ENCODE data around the gene AFM.
"Not testable (repeated sequence)": the region's sequence is repeated elsewhere in the genome, so short reads cannot be mapped to it uniquely, and the experiment has no call there.

Gene AFM

GRCh38 chr4:73508651-73509050 lies 27.1 kb downstream of the AFM start:
- DNase-seq (ENCODE audit: low read depth) = no peak

- no peak for DNase-seq (ENCODE audit: low read depth)
Observed at GRCh38 chr4:73518340-73518739, 36.8 kb downstream of the AFM start.

- no peak for DNase-seq (ENCODE audit: low read depth)
Observed at GRCh38 chr4:73520821-73521220, 39.3 kb downstream of the AFM start.

DNA sequence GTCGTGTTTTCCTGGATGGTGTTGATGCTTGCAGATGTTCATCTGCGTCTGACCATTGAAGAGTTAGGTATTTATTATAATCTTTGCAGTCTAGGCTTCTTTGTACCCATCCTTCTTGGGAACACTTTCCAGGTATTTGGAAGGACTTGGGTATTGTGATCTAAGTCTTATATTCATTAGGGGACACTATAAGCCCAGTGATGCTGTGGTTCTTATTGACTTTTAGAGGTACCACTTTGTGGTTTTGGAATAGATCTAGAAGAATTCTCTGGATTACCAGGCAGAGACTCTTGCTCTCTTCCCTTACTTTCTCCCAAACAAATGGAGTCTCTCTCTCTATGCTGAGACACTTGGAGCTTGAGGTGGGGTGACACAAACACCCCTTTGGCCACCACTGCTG lies 41.6 kb downstream of the AFM start:
- no peak for DNase-seq (ENCODE audit: low read depth)

- DNase-seq (ENCODE audit: low read depth) = no peak
Observed at GRCh38 chr4:73525611-73526010, 44.1 kb downstream of the AFM start.

GRCh38 chr4:73527196-73527595 lies 45.7 kb downstream of the AFM start:
- DNase-seq (ENCODE audit: low read depth) = no peak

- DNase-seq (ENCODE audit: low read depth) = no peak
Observed at GRCh38 chr4:73528171-73528570, 46.6 kb downstream of the AFM start.

DNA sequence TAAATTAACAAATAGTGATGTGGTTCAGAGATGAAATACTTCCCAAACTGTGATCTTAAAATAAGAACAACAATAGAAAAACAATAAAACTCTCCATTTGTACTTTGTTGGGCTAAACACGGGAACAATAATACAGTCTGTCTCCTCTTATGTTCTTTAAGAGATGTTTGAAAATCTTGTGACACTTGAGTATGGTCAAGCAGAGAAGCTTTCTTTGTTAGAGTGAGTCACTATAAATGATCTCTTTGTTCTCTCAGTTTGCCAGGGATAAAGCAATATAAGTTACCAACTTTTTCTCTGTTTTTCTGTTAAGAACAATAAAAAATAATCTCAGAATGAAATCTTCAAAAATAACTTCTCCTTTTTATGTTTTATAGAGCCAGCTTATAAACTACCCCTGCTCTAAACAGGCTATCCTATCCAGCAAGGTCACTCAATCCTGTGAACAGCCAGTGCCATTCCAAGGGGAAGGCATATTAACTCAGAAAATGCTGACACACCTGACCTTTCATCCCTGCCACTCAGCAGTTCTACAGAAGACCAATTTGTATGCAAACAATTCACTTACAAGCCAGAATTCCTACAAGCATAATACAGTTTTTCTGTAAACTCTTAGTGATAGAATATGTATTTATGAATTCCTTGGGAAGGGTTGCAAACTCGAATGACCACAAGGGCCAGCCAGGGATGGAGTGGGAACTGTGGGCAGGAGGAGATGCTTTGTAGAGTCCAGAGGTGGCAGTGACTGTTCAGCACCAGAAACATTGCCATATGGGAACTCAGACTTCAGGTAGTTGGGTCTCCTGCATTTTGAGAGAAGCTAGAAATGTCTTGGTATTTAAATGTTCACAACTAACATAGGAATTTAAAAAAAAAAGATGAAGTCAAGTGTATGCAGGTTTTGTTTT lies 52.2 kb downstream of the AFM start:
- DNase-seq (ENCODE audit: low read depth) = no peak

DNA sequence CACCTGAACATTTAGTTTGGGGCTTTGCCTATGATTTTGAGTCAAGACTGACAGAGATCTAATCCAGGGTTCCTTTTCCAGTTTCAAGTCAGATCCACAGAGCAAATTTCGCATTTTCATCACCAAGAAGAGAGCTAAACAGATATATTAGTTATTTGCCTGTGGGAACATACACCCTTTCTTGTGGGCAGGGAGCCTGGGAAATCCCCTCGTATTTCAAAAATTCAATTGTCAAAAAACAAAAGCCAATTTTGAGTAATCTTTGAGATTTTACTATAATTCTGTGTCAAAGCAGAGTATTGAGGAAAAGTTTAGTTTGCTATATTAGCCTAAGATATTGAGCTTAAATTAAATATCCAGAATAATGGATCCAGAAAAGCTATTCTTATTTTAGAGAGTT lies 56.6 kb downstream of the AFM start:
- no peak for DNase-seq (ENCODE audit: low read depth)

DNA sequence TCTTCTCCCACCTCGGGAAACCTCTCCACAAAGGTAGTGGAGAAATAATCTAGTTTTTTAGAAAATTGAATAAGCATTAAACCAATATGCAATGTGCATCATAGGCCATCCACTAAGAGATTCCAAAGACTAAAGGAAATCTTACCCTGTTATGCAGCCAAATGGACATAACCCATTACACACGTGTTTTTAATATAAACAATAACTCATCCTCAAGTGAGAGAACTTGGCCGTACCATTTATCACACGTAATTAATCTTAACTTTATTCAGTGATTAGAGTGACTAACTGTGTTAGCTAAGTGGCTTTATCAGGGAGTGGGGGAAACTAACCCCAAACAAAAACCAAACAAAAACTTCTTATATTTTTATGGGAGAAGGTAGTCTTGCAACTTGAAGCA lies 57.8 kb downstream of the AFM start:
- no peak for DNase-seq (ENCODE audit: low read depth)

DNA sequence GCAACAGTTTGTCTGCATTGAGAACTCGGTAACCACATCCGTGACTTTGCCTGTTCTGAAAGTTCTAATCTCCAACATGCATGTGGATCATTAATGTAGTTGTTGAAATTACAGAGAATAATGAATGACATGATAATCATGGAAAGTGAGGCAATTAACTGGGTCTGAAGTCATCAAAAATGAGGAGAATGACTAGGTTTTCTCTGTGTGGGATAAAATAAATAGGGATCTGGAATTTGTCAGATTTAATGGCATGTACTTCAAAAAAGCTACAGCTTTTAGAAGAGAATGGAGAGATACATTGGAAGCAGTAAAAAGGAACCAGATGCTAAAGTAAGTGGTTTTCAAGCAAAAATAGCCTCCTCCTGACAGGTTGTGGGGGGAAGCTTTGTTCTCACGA lies 59.3 kb downstream of the AFM start:
- no peak for DNase-seq (ENCODE audit: low read depth)

- no peak for DNase-seq (ENCODE audit: low read depth)
Observed at GRCh38 chr4:73541251-73541650, 59.7 kb downstream of the AFM start.

DNA sequence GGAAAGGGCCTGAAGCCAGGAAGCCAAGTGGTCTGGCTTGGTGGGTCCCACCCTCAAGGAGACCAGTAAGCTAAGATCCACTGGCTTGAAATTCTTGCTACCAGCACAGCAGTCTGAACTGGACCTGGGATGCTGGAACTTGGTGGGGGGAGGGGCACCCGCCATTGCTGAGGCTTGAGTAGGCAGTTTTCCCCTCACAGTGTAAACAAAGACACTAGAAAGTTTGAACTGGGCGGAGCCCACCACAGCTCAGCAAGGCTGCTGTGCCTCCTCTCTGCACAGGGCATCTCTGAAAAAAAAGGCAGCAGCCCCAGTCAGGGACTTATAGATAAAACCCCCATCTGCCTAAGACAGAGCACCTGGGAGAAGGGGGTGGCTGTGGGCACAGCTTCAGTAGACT lies 63.1 kb downstream of the AFM start:
- DNase-seq (ENCODE audit: low read depth) = no peak

GRCh38 chr4:73550865-73551264 lies 69.3 kb downstream of the AFM start:
- not testable (repeated sequence) for DNase-seq (ENCODE audit: low read depth)

All from activated T-helper 1 cell treated with Interleukin-2 at 50 U/mL for 16 hours (primary cell).